Upper lobe of left lung (tissue), 6 donors: ENCODE measurements around the gene CRABP1. TPM values are rescaled to one million over a fixed set of nuclear protein-coding genes. Genes with fewer than 3 reads are reported as not detected.

Experiments used
- ATAC-seq, 2 donors: fragments of 200-7000 bp; cut with Tn5 transposase; one replicate each; pipeline ENCODE4 v1.9.1; 2022; ENCODE audit warnings: mild to moderate bottlenecking in 2 of 2, moderate library complexity in 2 of 2; ENCODE audit not compliant: low FRiP score in 2 of 2
- DNase-seq, 2 donors: peaks; one replicate each; pipeline ENCODE4 v3.0.0-alpha.2; 2019 to 2020
- H3K27ac ChIP-seq, 4 donors: fragments of 200-600 bp; sonication (generic); one replicate each; pipeline ENCODE4 v1.5.1; 2016 to 2019
- H3K27me3 ChIP-seq, 4 donors: fragments of 200-600 bp; sonication (generic); one replicate each; pipeline ENCODE4 v1.5.1; 2017 to 2019
- H3K36me3 ChIP-seq, 4 donors: fragments of 200-600 bp; sonication (generic); one replicate each; pipeline ENCODE4 v1.5.1; 2016 to 2019
- H3K4me1 ChIP-seq, 4 donors: fragments of 200-600 bp; sonication (generic); one replicate each; pipeline ENCODE4 v1.5.1; 2018 to 2019
- H3K4me3 ChIP-seq, 4 donors: fragments of 200-600 bp; sonication (generic); one replicate each; pipeline ENCODE4 v1.5.1; 2017 to 2019; ENCODE audit warnings: mild to moderate bottlenecking in 2 of 4, moderate library complexity in 1 of 4
- H3K9me3 ChIP-seq, 4 donors: fragments of 200-600 bp; sonication (generic); one replicate each; pipeline ENCODE4 v1.5.1; 2018 to 2019
- CTCF ChIP-seq, 6 experiments: fragments of 450-650 bp in 4 of 6; fragments of 200-600 bp in 2 of 6; sonication (generic) in 2 of 6; IDR thresholded peaks; one replicate each; pipeline ENCODE4 v1.5.1; 2016 to 2019; ENCODE audit warnings: antibody characterized with exemption in 6 of 6
- EP300 ChIP-seq, 4 donors: sonication (generic); formaldehyde crosslinking; IDR thresholded peaks; one replicate each; pipeline ENCODE4 v1.5.1; 2017; ENCODE audit warnings: antibody characterized with exemption in 4 of 4, control low read depth in 2 of 4
- POLR2A ChIP-seq, 4 donors: fragments of 450-650 bp; IDR thresholded peaks; one replicate each; pipeline ENCODE4 v1.5.1; 2016 to 2017; ENCODE audit warnings: antibody characterized with exemption in 4 of 4, mild to moderate bottlenecking in 2 of 4
- POLR2AphosphoS5 ChIP-seq, 2 donors: sonication (generic); formaldehyde crosslinking; IDR thresholded peaks; one replicate each; pipeline ENCODE4 v1.5.1; 2017; ENCODE audit warnings: antibody characterized with exemption in 2 of 2
- WGBS, 2 donors: methylation state at CpG; one replicate each; pipeline ENCODE4 v1.1.5; 2017 to 2018; 5-methylcytosine and 5-hydroxymethylcytosine counted together
- total RNA-seq, 6 donors: library from RNA; depleted of rRNA in 4 of 6; stranded (reverse); fragments of >200 nt in 4 of 6; gene quantifications; one replicate each; pipeline versions ENCODE4 v1.1.0 to v1.2.1, GENCODE V29; 2016 to 2021
- donor health status: DM: no; HTN: no; CAD: no; lungs with moderate emphysema.
- donor health status: DM: no; HTN: yes; CAD: no; lungs with severe emphysema.

The CRABP1 gene
- total RNA-seq, 6 donors from 2014 or later: 0.44 to 0.57 TPM; not detected in 4

GRCh38 chr15:78350058-78350457 is 9.9 kb downstream of the CRABP1 start:
- H3K27ac ChIP-seq: no peak overlapping the region
- H3K36me3 ChIP-seq: no peaks in the 10 kb centered on the region
- peaks cover 0 to 4% (median 0%) of the 10 kb centered on the region in 4 donors for H3K4me1 ChIP-seq
- 86 to 90% methylated on average over 4 of the region's 4 CpGs for WGBS, 2 donors
- no peak for TF ChIP-seq POLR2A (IDR thresholded peaks at IDR 0.05)
- TF ChIP-seq POLR2AphosphoS5 (IDR thresholded peaks at IDR 0.05): no peak
- no peak for TF ChIP-seq EP300 (IDR thresholded peaks at IDR 0.05)
- no peak for TF ChIP-seq CTCF (IDR thresholded peaks at IDR 0.05)
- ATAC-seq (no peak), DNase-seq (no peak)
- no peaks in the 10 kb centered on the region for H3K27me3 ChIP-seq
- no peak overlapping the region for H3K4me3 ChIP-seq
- H3K9me3 ChIP-seq: no peaks in the 10 kb centered on the region

GRCh38 chr15:78351539-78351938 is 11.4 kb downstream of the CRABP1 start:
- ATAC-seq (no peak), DNase-seq (no peak)
- TF ChIP-seq CTCF (IDR thresholded peaks at IDR 0.05) (no peak), EP300 (IDR thresholded peaks at IDR 0.05) (no peak), POLR2A (IDR thresholded peaks at IDR 0.05) (no peak), POLR2AphosphoS5 (IDR thresholded peaks at IDR 0.05) (no peak)
- Histone ChIP-seq H3K4me3 (no peak overlapping the region), H3K9me3 (no peaks in the 10 kb centered on the region), H3K27me3 (no peaks in the 10 kb centered on the region), H3K36me3 (no peaks in the 10 kb centered on the region), H3K27ac (no peak overlapping the region), H3K4me1 (peaks cover 0 to 4% (median 0%) of the 10 kb centered on the region in 4 donors)
- WGBS, 2 donors: 81% methylated on average over 3 of the region's 3 CpGs

- H3K4me3 ChIP-seq: no peak overlapping the region
- ATAC-seq (no peak), DNase-seq (no peak)
- no peaks in the 10 kb centered on the region for H3K4me1 ChIP-seq
- H3K9me3 ChIP-seq: no peaks in the 10 kb centered on the region
- no peaks in the 10 kb centered on the region for H3K36me3 ChIP-seq
- no peak overlapping the region for H3K27ac ChIP-seq
- 61 to 77% methylated on average over 4 of the region's 4 CpGs for WGBS, 2 donors
- no peaks in the 10 kb centered on the region for H3K27me3 ChIP-seq
- no peak for TF ChIP-seq POLR2A (IDR thresholded peaks at IDR 0.05)
- no peak for TF ChIP-seq POLR2AphosphoS5 (IDR thresholded peaks at IDR 0.05)
- no peak for TF ChIP-seq EP300 (IDR thresholded peaks at IDR 0.05)
- TF ChIP-seq CTCF (IDR thresholded peaks at IDR 0.05): no peak
Measured at GRCh38 chr15:78353093-78353492, 12.9 kb downstream of the CRABP1 start.

- Histone ChIP-seq H3K27ac (no peak overlapping the region), H3K27me3 (no peaks in the 10 kb centered on the region), H3K4me3 (no peak overlapping the region), H3K36me3 (no peaks in the 10 kb centered on the region), H3K9me3 (no peaks in the 10 kb centered on the region), H3K4me1 (no peaks in the 10 kb centered on the region)
- ATAC-seq (no peak), DNase-seq (no peak)
- 84% methylated on average over 8 of the region's 8 CpGs for WGBS, 2 donors
- TF ChIP-seq POLR2A (IDR thresholded peaks at IDR 0.05): no peak
- no peak for TF ChIP-seq POLR2AphosphoS5 (IDR thresholded peaks at IDR 0.05)
- TF ChIP-seq CTCF (IDR thresholded peaks at IDR 0.05): no peak
- TF ChIP-seq EP300 (IDR thresholded peaks at IDR 0.05): no peak
Measured at GRCh38 chr15:78355177-78355576, 15.0 kb downstream of the CRABP1 start.

- Histone ChIP-seq H3K4me1 (no peaks in the 10 kb centered on the region), H3K36me3 (no peaks in the 10 kb centered on the region), H3K27me3 (no peaks in the 10 kb centered on the region), H3K27ac (no peak overlapping the region), H3K9me3 (no peaks in the 10 kb centered on the region), H3K4me3 (no peak overlapping the region)
- TF ChIP-seq POLR2AphosphoS5 (IDR thresholded peaks at IDR 0.05) (no peak), CTCF (IDR thresholded peaks at IDR 0.05) (no peak), EP300 (IDR thresholded peaks at IDR 0.05) (no peak), POLR2A (IDR thresholded peaks at IDR 0.05) (no peak)
- ATAC-seq (no peak), DNase-seq (no peak)
- 39 to 42% methylated on average over 6 of the region's 6 CpGs for WGBS, 2 donors
Measured at GRCh38 chr15:78358102-78358870, 18.1 kb downstream of the CRABP1 start.
